NCI-H2107 (cell line): ENCODE data around the gene OCIAD1.

Experiments
- DNase-seq: peaks from one replicate; lab custom pipeline; 2025; lab: John Stamatoyannopoulos, UW

Gene OCIAD1

DNA sequence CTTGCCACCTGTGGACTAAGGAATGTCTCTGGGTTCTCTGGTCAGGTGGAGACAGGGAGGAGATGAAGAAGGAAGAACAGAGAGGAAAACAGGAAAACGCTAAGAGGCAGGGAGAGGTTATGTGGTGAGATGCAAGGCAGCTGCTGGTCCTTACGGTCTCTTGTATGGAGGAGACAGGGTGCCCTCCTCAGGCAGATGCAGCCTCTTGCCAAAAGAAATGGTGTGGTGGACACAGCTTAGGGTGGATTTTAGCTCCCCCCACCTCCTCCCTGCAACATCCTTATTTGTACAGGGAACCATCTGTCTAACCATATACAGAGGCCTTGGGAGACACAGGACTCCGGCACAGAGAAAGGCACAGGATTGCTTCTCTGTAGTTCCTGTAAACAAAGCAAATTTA, 66.0 kb downstream of the OCIAD1 start:
- DNase-seq: no peak

DNA sequence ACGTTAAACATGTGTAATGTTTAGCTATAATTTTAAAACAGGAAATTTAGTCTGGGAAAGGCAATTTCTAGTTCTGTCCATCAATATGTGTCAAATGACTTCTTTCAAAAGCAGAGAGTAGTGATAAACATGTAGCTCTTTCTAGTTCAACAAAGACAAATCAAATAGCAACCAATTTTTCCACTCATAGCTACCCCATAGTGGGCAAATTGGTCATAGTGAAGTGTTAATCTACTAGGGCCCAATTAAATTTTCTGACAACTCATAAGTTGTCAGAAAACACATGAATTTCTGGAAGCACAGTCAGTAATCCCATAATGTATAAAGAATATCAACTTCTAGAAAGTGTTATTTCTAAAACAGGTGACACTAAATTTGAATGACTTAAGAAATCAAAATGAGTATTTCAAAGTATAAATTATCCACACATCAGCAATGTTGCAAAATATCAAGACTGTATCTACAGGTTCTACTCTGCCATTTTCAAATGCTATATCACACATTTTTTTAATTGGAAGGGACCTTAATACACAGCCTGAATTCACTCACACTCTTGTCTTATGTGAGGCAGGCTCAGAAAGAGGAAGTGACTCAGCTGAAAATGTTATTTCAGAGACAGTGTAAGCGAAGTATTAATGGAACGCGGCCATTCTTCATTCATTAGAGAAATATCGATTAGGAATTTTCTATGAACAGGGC, 68.0 kb downstream of the OCIAD1 start:
- no peak for DNase-seq

DNA sequence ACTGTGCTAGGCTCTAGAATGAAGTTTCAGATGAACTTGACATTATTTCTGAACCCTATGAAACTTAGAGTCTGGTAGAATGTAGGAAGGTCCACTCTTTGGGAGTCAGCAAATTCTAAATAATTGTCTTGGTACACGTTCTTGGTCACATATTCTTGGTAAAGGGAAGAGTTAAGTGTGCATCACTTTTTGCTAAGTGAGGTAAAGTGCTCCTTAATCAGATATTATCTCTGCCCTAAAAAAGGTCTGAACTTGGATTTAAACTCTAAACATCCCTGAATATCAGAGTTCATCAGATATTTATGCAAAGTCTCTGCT, 68.5 kb downstream of the OCIAD1 start:
- no peak for DNase-seq

DNA sequence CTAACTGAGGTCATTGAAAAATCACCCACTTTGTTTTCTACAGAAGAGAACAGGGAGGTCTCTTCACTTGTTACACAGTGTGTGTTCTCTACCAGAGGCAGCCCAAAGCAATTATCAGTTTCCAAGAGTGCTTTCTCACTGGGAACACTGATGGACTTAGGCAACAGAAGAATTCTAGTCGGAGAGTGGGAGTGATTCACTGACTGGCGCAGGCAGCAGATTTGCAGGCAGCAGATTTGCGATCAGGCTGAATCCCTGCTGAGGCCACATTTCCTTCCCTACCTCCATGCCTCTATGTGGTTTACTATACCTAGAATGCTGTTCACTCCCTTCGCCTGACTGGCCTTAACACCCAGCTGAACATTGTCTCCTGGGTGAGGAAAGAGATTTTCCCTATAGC, 69.1 kb downstream of the OCIAD1 start:
- DNase-seq: no peak

DNA sequence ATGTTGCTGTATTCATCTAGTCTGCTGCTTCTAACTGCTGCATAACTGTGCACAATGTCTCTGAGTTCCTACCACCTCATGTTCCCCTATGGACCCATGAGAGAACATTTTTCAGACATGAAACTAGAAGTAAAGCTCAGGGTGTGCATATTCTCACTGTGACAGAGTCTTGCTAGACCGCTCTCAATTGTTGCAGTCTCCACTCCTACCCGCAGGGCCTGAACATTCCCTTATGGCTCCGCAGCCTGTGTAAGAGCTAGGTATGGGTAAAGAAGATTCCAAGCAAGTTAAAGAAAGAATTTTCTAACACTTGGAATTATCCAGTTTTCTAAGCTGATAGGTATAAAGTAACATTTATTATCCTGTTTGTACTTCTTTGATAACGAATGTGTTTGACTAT, 70.3 kb downstream of the OCIAD1 start:
- DNase-seq: no peak

DNA sequence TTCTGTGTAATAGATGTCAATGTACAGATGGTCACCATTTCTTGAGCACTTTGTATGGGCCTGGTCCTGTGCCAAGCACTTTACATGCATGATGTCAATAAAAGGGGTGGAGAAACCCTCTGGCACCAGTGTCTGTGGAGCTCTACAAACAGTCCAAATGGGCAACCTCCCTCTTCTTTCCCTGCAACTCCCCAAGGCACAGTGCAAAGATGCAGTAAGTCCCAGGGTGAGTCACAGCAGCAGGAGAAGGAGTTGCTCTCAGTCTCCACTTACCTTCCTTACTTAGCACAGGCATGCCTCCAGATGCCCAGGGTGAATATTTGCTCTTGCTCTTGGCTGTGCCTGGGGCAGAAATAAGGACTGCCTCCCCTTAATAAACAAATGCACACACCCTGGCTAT, 71.4 kb downstream of the OCIAD1 start:
- no peak for DNase-seq

DNA sequence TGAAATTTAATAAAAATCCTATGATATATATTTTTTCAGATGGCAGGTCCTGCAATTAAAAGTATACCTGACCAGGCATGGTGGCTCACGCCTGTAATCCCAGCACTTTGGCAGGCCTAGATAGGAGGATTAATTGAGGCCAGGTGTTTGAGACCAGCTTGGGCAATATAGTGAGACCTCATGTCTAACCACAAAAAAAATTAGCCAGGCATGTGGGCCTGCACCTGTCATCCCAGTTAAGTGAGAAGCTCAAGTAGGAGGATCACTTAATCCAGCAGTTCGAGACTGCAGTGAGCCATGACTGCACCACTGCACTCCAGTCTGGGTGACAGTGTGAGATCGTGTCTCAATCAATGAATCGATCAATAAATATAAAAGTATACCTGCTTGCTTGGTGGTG, 73.2 kb downstream of the OCIAD1 start:
- DNase-seq: peak; percentile 14

DNA sequence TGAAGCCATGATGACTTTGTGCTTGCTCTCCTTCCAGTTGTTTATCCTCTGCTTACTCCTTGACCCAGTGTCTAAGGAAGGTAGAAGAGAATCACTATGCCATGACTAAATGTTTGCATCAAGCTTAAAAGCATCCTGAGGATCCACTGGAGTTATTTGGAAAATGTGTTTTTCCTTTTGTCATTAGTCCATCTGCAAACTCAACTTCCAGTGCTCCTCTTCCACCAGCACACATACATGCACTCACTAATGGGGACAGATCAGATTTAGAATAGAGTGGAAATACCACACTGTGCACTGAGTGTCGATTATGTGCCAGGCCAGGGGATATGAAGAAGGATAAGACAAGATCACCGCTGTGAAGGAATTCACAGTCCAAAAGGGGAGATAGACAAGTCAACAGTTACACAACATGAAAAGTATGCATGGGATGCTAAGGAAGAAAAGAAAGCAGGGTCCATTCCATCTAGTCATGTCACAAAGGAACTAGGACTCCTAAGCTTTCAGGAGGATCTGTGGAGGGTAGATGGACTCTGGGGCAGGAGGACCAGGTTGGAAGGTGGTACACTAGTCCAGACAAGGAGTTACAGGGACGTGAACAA, 73.8 kb downstream of the OCIAD1 start:
- no peak for DNase-seq

DNA sequence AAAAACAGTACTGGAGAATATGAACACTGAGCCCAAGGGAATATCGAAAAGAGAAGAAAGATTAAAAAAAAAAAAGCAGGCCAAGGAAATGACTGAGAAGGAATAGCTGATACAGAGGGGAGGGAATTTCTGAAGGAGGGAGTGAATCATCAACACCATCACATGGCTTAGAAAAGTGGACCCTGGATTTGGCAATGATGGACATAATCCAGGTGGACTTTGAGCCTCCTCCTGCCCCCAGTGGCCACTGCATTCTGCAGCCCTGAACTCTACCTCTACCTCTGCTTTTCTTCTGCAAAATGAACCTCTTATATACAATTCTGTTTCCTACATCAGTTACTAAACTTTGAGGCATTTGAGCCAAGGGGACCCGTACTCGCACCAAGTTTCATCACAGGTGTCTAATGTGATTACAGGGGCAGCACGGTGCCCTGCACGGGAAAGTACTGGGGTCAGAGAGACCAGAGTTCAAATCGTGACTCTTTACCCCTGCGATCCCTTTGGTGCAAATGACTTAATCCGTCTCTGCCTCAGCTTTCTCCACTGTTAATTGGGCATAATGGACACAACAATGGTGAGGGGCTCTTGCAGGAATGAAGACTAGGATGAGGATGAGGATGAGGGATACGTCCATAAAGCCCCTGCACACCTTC, 74.6 kb downstream of the OCIAD1 start:
- no peak for DNase-seq

DNA sequence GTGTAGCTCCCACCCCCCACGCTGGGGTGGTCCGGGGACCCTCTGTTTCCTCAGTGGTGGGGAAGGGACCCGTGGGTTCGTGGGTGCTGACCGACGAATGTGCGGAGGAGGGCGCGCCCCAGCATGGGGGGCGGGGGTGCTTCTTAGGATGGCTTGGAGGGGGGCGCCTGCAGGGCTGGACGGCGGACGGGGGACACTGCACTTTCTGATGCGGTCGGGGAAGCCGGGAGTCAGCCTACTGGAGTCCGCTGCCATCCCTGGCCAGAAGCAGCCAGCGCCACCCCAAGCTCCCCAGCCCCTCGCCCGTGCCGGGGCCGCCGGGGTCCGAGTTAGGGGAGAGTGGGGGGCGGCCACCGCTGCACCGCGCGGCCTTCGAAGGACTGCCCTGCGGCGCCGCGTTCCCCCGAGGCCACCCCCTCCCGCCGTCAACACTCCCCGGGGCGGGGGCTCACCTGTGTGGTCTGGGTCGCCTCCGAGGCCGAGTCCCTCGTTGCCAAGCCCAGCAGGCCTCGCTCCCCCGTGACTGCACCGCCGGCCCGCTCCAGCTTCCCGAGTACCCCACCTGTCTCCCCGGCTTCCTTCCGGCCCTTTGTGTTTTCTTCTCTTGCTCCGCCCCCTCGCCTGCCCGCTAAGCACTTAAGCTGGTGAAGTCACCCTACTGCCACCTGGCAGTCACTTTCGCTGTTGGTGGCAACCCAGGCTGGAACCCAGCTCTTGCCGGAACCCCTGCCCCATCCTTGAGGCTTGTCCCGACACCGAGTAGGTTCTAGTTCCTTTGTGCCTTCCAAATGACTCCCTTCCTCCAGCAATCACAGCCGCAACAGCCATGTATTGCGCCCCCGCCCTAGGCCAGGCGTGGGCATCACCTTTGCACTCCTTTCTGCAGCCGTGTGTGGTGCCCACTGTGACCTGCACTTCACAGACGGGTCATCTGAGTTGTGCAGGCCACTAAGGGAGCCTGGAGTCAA, 75.6 kb downstream of the OCIAD1 start, which contains the start of gene OCIAD2:
TSS of gene OCIAD2 (minus strand) at position 569 of the 968 bp plus-strand sequence. CDS start 2,225 bp downstream, outside the sequence.
- peak; percentile 62 for DNase-seq

DNA sequence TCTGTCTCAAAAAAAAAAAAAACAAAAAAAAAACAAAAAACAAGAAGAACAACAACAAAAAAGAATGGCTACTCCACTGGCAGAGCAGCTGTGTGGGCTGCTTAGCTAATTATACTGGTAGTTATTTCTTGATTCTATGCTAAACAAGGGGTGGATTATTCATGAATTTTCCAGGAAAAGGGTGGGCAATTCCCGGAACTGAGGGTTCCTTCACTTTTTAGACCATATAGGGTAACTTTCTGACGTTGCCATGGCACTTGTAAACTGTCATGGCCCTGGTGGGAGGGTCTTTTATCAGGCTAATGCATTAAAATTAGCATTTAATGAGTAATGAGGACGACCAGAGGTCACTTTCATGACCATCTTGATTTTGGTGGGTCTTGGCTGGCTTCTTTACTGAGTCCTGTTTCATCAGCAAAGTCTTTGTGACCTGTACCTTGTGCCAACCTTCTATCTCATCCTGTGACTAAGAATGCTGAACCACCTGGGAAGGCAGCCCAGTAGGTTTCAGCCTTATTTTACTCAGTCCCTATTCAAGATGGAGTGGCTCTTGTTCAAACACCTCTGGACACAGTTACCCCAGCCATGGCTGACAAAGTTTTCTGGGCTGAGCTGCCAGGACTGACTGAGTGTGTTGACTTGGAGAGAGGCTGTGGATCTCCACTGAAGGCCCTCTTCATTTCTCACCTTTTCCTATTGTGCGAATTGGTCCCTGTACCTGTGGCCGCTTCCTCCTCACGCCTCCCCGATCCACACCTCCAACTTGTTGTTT, 77.0 kb downstream of the OCIAD1 start:
- DNase-seq: no peak

DNA sequence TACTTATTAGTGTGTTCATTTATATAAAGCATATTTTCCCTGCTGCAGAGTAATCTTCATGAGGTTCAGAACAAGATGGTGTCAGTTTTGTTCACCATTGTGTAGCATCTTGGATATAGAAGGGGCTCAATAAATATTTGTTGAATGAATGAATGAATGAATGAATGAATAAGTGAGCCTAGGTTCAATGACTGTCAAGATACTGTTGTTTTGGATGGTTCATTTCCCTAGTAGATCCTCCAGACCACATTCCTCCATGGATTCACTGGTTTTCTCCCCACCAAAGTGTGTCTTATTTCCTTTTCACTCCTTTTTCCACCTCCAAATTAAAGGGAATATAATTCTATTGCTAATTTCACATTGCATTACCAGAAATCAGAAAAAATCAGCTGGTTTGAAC, 77.8 kb downstream of the OCIAD1 start:
- no peak for DNase-seq

DNA sequence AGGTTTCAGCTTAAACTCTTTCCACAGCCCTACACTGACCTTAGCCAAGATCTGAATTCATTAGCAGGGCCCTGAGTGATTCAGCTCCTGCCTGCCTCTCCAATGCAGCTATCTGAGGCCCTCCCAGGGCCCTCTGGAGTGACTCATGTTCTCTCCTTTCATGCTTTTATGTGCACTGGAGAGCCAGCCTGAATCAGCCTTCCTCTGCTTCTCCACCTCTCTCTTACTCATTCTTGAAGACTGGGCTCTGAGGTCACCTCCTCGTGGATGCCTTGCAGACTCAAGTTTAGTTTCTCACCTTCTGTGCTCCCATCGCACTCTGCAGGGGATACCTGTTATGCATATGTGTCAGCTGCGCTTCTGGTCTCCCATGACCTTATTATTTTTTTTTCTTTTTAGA, 78.8 kb downstream of the OCIAD1 start:
- DNase-seq: no peak

DNA sequence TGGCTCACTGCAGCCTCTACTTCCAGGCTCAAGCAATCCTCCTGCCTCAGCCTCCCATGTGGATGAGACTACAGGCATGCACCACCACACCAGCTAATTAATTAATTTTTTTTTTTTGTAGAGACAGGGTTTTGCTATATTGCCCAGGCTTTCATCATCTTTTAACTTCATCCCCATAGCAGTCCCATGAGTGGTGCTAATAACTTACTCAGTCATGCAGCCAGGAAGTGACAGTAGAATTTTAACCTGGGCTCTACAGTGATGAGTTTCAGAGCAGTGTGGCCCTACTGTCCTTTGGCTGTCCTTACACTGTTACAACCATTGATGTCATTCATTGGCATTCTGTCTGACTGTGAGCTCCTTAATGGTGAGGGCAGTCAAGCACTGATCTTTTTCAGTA, 79.6 kb downstream of the OCIAD1 start:
- no peak for DNase-seq
